HG03378 (cell line): ENCODE measurements around the gene INPP5A.
"Not testable (repeated sequence)": the region's sequence is repeated elsewhere in the genome, so short reads cannot be mapped to it uniquely, and the experiment has no call there.

ENCODE experiments used
- ATAC-seq: cut with Tn5 transposase; IDR thresholded peaks from one replicate; pipeline ENCODE4 v1.9.1; 2021; ENCODE audit warnings: mild to moderate bottlenecking, moderate library complexity; ENCODE audit not compliant: unreplicated experiment

INPP5A gene

GRCh38 chr10:132772816-132773215 lies 235.2 kb downstream of the INPP5A start:
- ATAC-seq = not testable (repeated sequence)

DNA sequence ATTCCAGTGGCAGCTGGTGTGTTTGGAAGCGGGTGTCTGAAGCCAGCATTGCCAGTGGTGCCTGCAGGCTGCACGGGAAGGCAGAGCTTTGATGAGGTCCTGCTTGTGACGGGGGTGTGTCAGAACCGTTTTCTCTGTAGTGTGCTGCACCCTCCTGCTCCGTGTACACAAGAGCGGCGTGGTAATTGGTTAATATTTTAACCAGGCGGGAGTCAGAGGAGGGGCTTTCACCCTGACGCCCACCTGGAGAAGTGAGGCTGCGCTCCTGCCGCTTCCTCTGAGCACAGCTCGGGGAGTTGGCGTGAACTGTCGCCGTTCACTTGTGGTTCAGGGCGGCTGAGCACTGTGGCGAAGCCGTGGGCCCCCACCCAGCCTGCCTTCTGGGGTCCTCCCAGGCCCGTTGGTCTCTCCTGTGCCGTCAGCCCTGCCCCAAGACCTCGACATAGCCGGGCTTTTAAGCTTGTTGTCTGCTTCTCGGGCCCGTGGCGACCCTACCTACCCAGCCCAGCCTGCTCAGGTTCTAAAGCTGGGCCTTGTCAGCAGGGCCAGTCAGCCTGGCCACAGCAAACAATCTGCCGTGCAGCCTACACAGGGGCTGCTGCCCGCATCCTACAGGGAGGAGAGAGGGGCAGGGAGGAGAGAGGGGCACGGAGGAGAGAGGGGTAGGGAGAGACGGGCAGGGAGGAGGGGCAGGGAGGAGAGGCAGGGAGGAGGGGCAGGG lies 236.8 kb downstream of the INPP5A start:
- ATAC-seq = no peak

- no peak for ATAC-seq
Observed at GRCh38 chr10:132774902-132775863, 237.6 kb downstream of the INPP5A start.

- no peak for ATAC-seq
Observed at GRCh38 chr10:132776186-132776585, 238.6 kb downstream of the INPP5A start.

DNA sequence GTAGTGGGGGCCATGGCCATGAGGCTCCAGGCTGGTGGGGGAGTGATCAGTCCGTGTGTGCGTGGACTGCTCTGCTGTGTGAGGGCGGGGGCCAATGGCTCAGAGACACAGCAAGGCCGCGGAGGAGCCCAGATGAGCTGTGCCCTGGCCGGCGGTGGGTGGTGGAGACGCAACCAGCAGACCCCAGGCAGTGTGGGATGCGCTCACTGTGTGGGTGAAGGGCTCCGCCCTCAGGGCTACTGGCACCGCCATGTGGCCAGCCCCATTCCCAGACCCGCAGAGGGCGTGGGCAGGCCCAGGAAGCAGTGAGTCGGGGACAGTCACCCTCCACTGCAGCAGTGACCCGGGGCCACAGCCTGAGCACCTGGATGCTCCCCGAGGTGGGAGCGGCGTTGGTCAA lies 239.2 kb downstream of the INPP5A start:
- ATAC-seq = no peak

GRCh38 chr10:132777441-132777840 lies 239.9 kb downstream of the INPP5A start:
- ATAC-seq = no peak

GRCh38 chr10:132779549-132780294 lies 242.1 kb downstream of the INPP5A start:
- no peak for ATAC-seq

- ATAC-seq = no peak
Observed at GRCh38 chr10:132780356-132780755, 242.8 kb downstream of the INPP5A start.

- no peak for ATAC-seq
Observed at GRCh38 chr10:132781556-132781955, 244.0 kb downstream of the INPP5A start.

DNA sequence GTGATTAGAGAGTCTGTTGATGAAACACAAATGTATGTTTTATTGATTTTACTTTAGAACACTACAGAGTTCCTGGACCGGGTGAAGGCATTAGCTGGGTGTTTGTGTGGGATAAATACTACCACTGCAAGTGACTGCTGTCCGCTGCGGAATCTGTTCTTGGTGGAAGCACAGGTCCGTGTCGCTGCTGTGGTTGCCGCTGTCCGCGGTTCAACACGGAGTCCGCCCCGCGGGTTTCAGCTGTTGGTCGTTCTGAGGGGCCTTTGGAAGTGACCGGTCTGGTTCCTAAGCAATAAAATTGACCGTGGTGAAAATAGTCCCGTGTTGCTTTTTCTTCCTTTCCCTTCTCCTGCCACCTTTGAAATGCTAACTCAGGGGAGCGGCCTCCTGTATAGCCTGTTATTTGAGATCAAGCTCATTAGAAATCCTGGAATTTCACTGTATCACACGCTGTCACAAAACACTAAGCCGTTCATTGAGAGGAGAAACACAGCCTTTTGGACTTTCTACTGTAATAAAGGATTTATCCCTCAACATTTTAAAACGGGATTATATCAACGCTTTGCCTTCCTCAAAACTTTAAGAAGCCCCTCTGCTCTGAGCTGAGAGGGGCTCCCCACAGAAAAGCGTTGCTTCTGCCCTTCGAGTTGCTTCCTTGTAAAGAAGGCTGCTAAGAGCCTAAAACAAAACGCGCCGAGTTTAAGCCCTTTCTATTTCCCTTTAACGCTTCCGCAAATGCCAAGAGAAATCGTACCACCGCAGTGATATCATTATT lies 245.8 kb downstream of the INPP5A start:
- ATAC-seq = no peak

DNA sequence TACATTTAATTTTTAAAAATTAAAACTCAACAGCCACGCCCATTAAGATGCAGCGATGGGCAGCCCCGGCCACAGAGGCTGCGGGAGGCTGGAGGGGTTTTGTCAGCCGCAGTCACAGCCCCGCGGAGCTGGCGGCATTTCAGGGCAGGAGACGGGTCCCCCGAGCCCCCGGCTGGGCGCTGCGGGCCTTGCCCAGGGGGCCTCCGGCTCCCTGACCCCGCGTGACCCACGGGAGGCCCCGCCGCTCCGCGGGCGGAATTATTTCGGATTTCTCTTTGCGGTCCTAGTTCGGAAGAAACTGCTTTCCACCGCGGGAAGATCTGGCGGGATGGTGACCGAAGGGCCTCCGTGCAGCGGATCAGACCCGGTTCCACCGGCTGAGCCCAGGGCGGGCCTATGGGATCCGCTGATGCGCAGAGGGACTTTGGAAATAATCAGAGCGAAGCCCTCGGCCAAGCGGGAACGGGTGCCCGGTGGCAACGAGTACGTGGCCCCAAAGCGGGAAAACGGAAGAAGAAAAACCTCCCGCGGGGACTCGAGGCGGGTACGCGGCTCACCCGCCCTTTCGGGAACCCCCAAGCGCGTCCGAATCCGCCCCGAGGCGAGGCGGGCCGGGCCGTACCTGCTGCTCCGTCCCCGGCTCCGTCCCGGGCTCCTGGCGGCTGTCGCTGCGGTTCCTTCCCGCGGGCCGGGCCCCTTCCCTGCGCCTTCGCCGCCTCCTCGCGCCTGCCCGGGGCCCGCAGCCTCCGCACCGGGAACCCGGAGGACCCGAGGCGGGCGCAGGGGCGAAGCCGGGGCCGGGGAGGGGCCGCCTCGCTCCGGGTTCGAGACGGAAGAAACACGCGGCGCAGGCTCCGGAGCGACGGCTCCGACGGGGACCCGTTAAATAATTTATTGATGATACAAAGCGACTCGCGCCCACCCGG lies 246.6 kb downstream of the INPP5A start:
- no peak for ATAC-seq

DNA sequence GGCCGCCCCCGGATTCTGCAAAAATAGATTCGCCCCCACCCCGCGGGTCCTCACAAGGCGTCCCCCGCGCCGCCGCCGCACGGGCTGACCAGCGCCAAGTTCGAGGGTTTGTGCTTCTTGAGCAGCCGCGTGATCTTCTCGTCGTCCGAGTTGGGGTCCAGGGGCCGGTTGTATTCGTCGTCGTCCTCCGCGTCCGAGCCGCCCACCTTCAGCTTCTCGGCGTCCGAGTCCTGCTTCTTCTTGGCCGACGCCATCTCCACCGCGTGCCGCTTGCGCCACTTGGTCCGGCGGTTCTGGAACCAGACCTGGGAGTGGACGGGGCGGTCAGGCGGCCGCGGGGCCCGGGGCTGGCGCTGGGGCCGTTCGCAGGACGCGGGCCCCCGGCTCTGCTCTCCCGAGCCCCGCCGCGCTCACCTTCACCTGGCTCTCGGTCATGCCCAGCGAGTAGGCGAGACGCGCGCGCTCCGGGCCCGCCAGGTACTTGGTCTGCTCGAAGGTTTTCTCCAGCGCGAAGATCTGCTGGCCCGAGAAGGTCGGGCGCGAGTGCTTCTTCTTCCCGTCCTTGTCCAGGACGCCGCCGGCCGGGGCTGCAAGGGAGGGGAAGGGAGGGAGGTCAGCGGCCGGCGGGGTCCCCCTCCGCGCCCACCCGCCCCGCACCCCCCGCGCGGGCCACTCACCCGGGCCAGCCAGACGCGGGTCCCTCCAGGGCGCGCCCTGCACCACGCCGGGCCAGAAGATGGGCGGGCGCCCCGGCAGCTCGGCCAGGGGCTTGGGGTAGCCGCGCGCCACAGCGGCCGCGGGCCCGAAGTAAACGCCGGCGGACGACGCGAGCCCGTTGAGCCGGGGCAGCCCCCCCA lies 247.5 kb downstream of the INPP5A start:
- no peak for ATAC-seq

DNA sequence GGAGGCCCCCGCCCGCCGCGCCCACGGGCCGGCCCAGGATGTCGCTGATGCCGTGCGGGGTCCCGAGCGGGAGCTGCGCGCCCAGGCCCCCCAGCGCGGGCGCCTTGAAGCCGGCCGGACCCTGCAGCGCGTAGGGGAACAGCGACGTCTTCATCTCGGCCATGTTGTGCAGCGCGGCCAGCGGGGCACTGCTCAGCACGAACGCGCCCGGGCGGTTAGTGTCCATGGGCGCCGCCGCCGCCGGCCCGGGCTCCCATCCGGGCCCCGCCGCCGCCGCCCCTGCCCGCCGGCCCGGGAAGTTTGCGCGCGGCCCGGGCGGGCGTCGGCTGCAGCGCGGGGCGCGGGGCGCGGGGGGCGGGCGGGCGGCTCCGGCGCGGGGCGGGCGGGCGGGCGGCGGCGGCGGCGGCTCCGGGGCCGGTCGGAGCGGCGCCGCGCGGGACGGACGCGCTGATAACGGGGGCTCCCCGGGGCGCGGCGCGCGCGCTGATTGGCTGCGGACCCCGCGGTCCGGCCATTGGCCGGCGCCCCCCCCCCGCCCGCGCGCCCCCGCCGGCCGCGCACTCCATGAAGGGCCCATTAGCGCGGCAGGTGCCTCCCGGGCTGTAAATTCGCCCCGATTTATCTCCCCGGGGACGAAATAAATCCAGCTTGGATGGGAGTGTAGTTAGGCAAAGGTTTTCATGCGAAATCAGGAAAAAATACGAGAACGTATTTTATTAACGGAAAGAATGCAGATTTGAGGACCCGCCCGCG lies 248.3 kb downstream of the INPP5A start, which contains the start of gene NKX6-2:
NKX6-2 (minus strand) TSS at position 425 of the 753 bp plus-strand sequence; CDS start at position 226, 199 bp downstream.
- ATAC-seq = no peak

- ATAC-seq = no peak
Observed at GRCh38 chr10:132786476-132786883, 248.9 kb downstream of the INPP5A start.

- ATAC-seq = no peak
Observed at GRCh38 chr10:132786884-132787494, 249.4 kb downstream of the INPP5A start.

- ATAC-seq = no peak
Observed at GRCh38 chr10:132787495-132788179, 250.1 kb downstream of the INPP5A start.
